Measurements from ENCODE around the gene RBP5. TPM values are rescaled to one million over a fixed set of nuclear protein-coding genes. Genes with fewer than 3 reads are reported as not detected.

RBP5 gene
- total RNA-seq, 1 donor from 2014 or later = 154 TPM

GRCh38 chr12:7079826-7080125, 48.9 kb downstream of the RBP5 start:
- ATAC-seq (peak; percentile 22), DNase-seq (ENCODE audit: low spot score) (no peak)

- ATAC-seq (no peak), DNase-seq (ENCODE audit: low spot score) (no peak)
These were observed 50.5 kb downstream of the RBP5 start for GRCh38 chr12:7078163-7078562.

GRCh38 chr12:7076493-7076892, 52.2 kb downstream of the RBP5 start:
- DNase-seq (ENCODE audit: low spot score) (peak; percentile 35), ATAC-seq (no peak)

GRCh38 chr12:7075939-7076338, 52.8 kb downstream of the RBP5 start:
- no peak for ATAC-seq
- no peak for DNase-seq (ENCODE audit: low spot score)

- ATAC-seq (no peak), DNase-seq (ENCODE audit: low spot score) (no peak)
These were observed 53.2 kb downstream of the RBP5 start for GRCh38 chr12:7075518-7075917.

GRCh38 chr12:7073946-7074345, 54.7 kb downstream of the RBP5 start:
- DNase-seq (ENCODE audit: low spot score) = no peak
- no peak for ATAC-seq

Other genes starting within 250 kb of the RBP5 start
- 1.9 TPM for gene LRRC23, start 224.1 kb downstream of the RBP5 start, total RNA-seq
- 3.6 TPM for gene ENO2, start 214.3 kb downstream of the RBP5 start, total RNA-seq
- 22.0 TPM for gene ATN1, start 200.9 kb downstream of the RBP5 start, total RNA-seq
- not detected for gene RNU7-1, start 185.1 kb downstream of the RBP5 start, total RNA-seq
- 86.3 TPM for gene C12orf57, start 184.9 kb downstream of the RBP5 start, total RNA-seq
- 17.8 TPM for gene PTPN6, start 177.5 kb downstream of the RBP5 start, total RNA-seq
- 129 TPM for gene PHB2, start 158.2 kb downstream of the RBP5 start, total RNA-seq
- 16.1 TPM for gene EMG1, start 158.0 kb downstream of the RBP5 start, total RNA-seq
- gene LPCAT3, start 110.4 kb downstream of the RBP5 start, total RNA-seq = 54.3 TPM
- gene C1S, start 68.2 kb downstream of the RBP5 start, total RNA-seq = 1,760 TPM
- gene C1R, start 36.4 kb downstream of the RBP5 start, total RNA-seq = 1,748 TPM
- gene C1RL, start 19.7 kb downstream of the RBP5 start, total RNA-seq = 243 TPM
- gene CLSTN3, start 1.5 kb upstream of the RBP5 start, total RNA-seq = 48.4 TPM
- gene PEX5, start 60.8 kb upstream of the RBP5 start, total RNA-seq = 49.9 TPM
- gene ACSM4, start 175.2 kb upstream of the RBP5 start, total RNA-seq = not detected

All from left lobe of liver (tissue), 2 donors.